GM18870 (cell line): ENCODE data around the gene AP1B1.
"Not testable (repeated sequence)": the region's sequence is repeated elsewhere in the genome, so short reads cannot be mapped to it uniquely, and the experiment has no call there.

ENCODE experiments used
- ATAC-seq: cut with Tn5 transposase; IDR thresholded peaks from one replicate; pipeline ENCODE4 v1.9.1; 2021; ENCODE audit warnings: moderate library complexity; ENCODE audit not compliant: unreplicated experiment

AP1B1 gene

GRCh38 chr22:29387921-29388758 lies at the start of gene AP1B1:
AP1B1 (minus strand) TSS chr22:29388570; CDS start chr22:29367243, 21,327 bp downstream.
- no peak for ATAC-seq

GRCh38 chr22:29435236-29436136 lies 47.1 kb upstream of the AP1B1 start:
- no peak for ATAC-seq

- ATAC-seq: no peak
Measured at GRCh38 chr22:29434288-29434687, 45.9 kb upstream of the AP1B1 start.

- ATAC-seq: no peak
Measured at GRCh38 chr22:29433856-29434255, 45.5 kb upstream of the AP1B1 start.

- no peak for ATAC-seq
Measured at GRCh38 chr22:29431986-29432385, 43.6 kb upstream of the AP1B1 start.

GRCh38 chr22:29427176-29427760 lies 38.9 kb upstream of the AP1B1 start:
- ATAC-seq: no peak

- no peak for ATAC-seq
Measured at GRCh38 chr22:29426476-29426875, 38.1 kb upstream of the AP1B1 start.

GRCh38 chr22:29418704-29419103 lies 30.3 kb upstream of the AP1B1 start:
- not testable (repeated sequence) for ATAC-seq

- ATAC-seq: not testable (repeated sequence)
Measured at GRCh38 chr22:29414951-29415591, 26.7 kb upstream of the AP1B1 start.

- ATAC-seq: not testable (repeated sequence)
Measured at GRCh38 chr22:29412772-29413171, 24.4 kb upstream of the AP1B1 start.

GRCh38 chr22:29411569-29412211 lies 23.3 kb upstream of the AP1B1 start:
- not testable (repeated sequence) for ATAC-seq

- no peak for ATAC-seq
Measured at GRCh38 chr22:29408940-29409339, 20.6 kb upstream of the AP1B1 start.

GRCh38 chr22:29401538-29401937 lies 13.2 kb upstream of the AP1B1 start:
- not testable (repeated sequence) for ATAC-seq

- no peak for ATAC-seq
Measured at GRCh38 chr22:29400576-29400975, 12.2 kb upstream of the AP1B1 start.

- ATAC-seq: no peak
Measured at GRCh38 chr22:29397791-29398190, 9.4 kb upstream of the AP1B1 start.

GRCh38 chr22:29396126-29396525 lies 7.8 kb upstream of the AP1B1 start:
- ATAC-seq: no peak

GRCh38 chr22:29394931-29395581 lies 6.7 kb upstream of the AP1B1 start:
- ATAC-seq: no peak

- no peak for ATAC-seq
Measured at GRCh38 chr22:29393019-29393608, 4.7 kb upstream of the AP1B1 start.

GRCh38 chr22:29391546-29391945 lies 3.2 kb upstream of the AP1B1 start:
- ATAC-seq: no peak
